H1 (cell line): Measurements from ENCODE around the gene UBAP1L. TPM values are rescaled to one million over a fixed set of nuclear protein-coding genes. Genes with fewer than 3 reads are reported as not detected.
A peak's percentile ranks its signal among the peaks of the same experiment; 100 is the strongest.

Source experiments
- CTCF ChIA-PET: fragments of 300-600 bp; sonication (Branson Sonifier 250); formaldehyde crosslinking; loops from one replicate; lab custom pipeline; 2021; ENCODE audit not compliant: partially characterized antibody; lab: Charles Lee
- POLR2A ChIA-PET: fragments of 300-600 bp; sonication (Branson Sonifier 250); formaldehyde crosslinking; loops from one replicate; lab custom pipeline; 2021; ENCODE audit warnings: inconsistent platforms; ENCODE audit not compliant: partially characterized antibody; lab: Charles Lee
- DNase-seq, 2 experiments: peaks; one replicate each; pipeline versions ENCODE4 v3.0.0 to v3.0.0-alpha.2; 2010 to 2022; ENCODE audit warnings: low spot score in 2 of 2, low read depth in 1 of 2, mixed read lengths in 1 of 2
- FAIRE-seq: peaks from 2 replicates; lab custom pipeline; 2011; peaks lifted over from hg19 to GRCh38; lab: Jason Lieb, UNC
- H2AFZ ChIP-seq: 2 replicates; pipeline ENCODE4 v1.8.1; 2012; ENCODE audit warnings: low read length, inconsistent platforms
- H2AK5ac ChIP-seq: 2 replicates; pipeline ENCODE4 v1.6.1; 2013; ENCODE audit warnings: low read depth, low read length
- H2BK120ac ChIP-seq: replicated peaks from 2 replicates; pipeline ENCODE3; 2013; ENCODE audit warnings: low read depth, low read length, inconsistent platforms
- H2BK12ac ChIP-seq: 2 replicates; pipeline ENCODE4 v1.6.1; 2013; ENCODE audit warnings: low read depth, low read length
- H2BK15ac ChIP-seq: 2 replicates; pipeline ENCODE4 v1.6.1; 2013; ENCODE audit warnings: low read length
- H2BK20ac ChIP-seq: 2 replicates; pipeline ENCODE4 v1.6.1; 2013; ENCODE audit warnings: low read length
- H2BK5ac ChIP-seq: 2 replicates; pipeline ENCODE4 v1.6.1; 2013; ENCODE audit warnings: low read depth, low read length
- H3K14ac ChIP-seq: 2 replicates; pipeline ENCODE4 v1.6.1; 2013; ENCODE audit warnings: inconsistent platforms; ENCODE audit not compliant: insufficient read length
- H3K18ac ChIP-seq: 2 replicates; pipeline ENCODE4 v1.6.1; 2013; ENCODE audit warnings: low read length; ENCODE audit errors: extremely low read depth
- H3K23ac ChIP-seq: 2 replicates; pipeline ENCODE4 v1.6.1; 2013; ENCODE audit warnings: inconsistent platforms; ENCODE audit not compliant: insufficient read length
- H3K23me2 ChIP-seq: 2 replicates; pipeline ENCODE4 v1.6.1; 2013; ENCODE audit warnings: low read depth, low read length
- H3K27ac ChIP-seq: 2 replicates; pipeline ENCODE4 v1.6.1; 2011; ENCODE audit warnings: low read depth, low read length, inconsistent platforms
- H3K27me3 ChIP-seq, 4 experiments: replicated peaks in 1 of 4; 1 replicate in 1 of 4; 2 replicates in 3 of 4; pipeline versions ENCODE4 v1.6.1 to v1.8.1; 2011 to 2013; ENCODE audit warnings: low read length in 3 of 4, mild to moderate bottlenecking in 3 of 4, inconsistent platforms in 2 of 4, mixed read lengths in 2 of 4, moderate library complexity in 1 of 4; ENCODE audit not compliant: control insufficient read depth in 3 of 4, insufficient read depth in 3 of 4; ENCODE audit errors: extremely low read depth in 1 of 4
- H3K36me3 ChIP-seq, 4 experiments: 2 replicates each; pipeline versions ENCODE4 v1.6.1 to v1.8.1; 2011 to 2013; ENCODE audit warnings: mild to moderate bottlenecking in 4 of 4, low read length in 3 of 4, moderate library complexity in 2 of 4, control low read depth in 1 of 4, inconsistent platforms in 1 of 4; ENCODE audit not compliant: insufficient read depth in 4 of 4, control insufficient read depth in 2 of 4
- H3K4ac ChIP-seq: replicated peaks from 2 replicates; pipeline ENCODE3; 2013; ENCODE audit warnings: low read length, low read depth, mixed read lengths, inconsistent platforms; ENCODE audit not compliant: insufficient read length
- H3K4me1 ChIP-seq, 4 experiments: replicated peaks in 1 of 4; 1 replicate in 1 of 4; 2 replicates in 3 of 4; pipeline versions ENCODE4 v1.6.1 to v1.8.1; 2011 to 2013; ENCODE audit warnings: low read length in 3 of 4, inconsistent platforms in 2 of 4, mixed read lengths in 1 of 4; ENCODE audit not compliant: insufficient read depth in 4 of 4, control insufficient read depth in 3 of 4
- H3K4me2 ChIP-seq, 2 experiments: 2 replicates each; pipeline versions ENCODE4 v1.6.1 to v1.8.1; 2011 to 2013; ENCODE audit warnings: low read depth in 2 of 2, low read length in 2 of 2, control low read depth in 1 of 2, inconsistent platforms in 1 of 2, mild to moderate bottlenecking in 1 of 2; ENCODE audit not compliant: insufficient read depth in 1 of 2
- H3K4me3 ChIP-seq, 4 experiments: fragments of 200-600, 300-600 bp in 1 of 4; sonication (generic), shearing (Covaris generic), sonication (Bioruptor Twin) in 1 of 4; 2 replicates each; pipeline versions ENCODE4 v1.5.1 to v1.8.1; 2011 to 2016; ENCODE audit warnings: low read length in 4 of 4, low read depth in 3 of 4, control low read depth in 2 of 4, inconsistent platforms in 2 of 4, mild to moderate bottlenecking in 2 of 4, mixed read lengths in 1 of 4, moderate library complexity in 1 of 4; ENCODE audit not compliant: insufficient read depth in 2 of 4; ENCODE audit errors: extremely low read depth in 1 of 4
- H3K56ac ChIP-seq: replicated peaks from 2 replicates; pipeline ENCODE3; 2013; ENCODE audit warnings: low read depth, mild to moderate bottlenecking, mixed read lengths, low read length, inconsistent platforms; ENCODE audit not compliant: insufficient read length
- H3K79me1 ChIP-seq: 2 replicates; pipeline ENCODE4 v1.6.1; 2013; ENCODE audit warnings: low read depth, low read length, control low read depth
- H3K79me2 ChIP-seq, 2 experiments: 2 replicates each; pipeline versions ENCODE4 v1.6.1 to v1.8.1; 2012 to 2013; ENCODE audit warnings: low read length in 2 of 2, mild to moderate bottlenecking in 2 of 2, inconsistent platforms in 1 of 2; ENCODE audit not compliant: insufficient read depth in 2 of 2, control insufficient read depth in 1 of 2
- H3K9ac ChIP-seq, 4 experiments: replicated peaks in 1 of 4; 1 replicate in 1 of 4; 2 replicates in 3 of 4; pipeline versions ENCODE4 v1.6.1 to v1.8.1; 2011 to 2013; ENCODE audit warnings: low read depth in 3 of 4, low read length in 3 of 4, control low read depth in 2 of 4, mild to moderate bottlenecking in 2 of 4, moderate library complexity in 2 of 4, inconsistent platforms in 1 of 4; ENCODE audit errors: extremely low read depth in 1 of 4
- H3K9me3 ChIP-seq, 2 experiments: 2 replicates each; pipeline versions ENCODE4 v1.6.1 to v1.8.1; 2012 to 2013; ENCODE audit warnings: mild to moderate bottlenecking in 2 of 2, moderate library complexity in 2 of 2, control low read depth in 1 of 2, inconsistent platforms in 1 of 2, low read depth in 1 of 2, low read length in 1 of 2, mixed read lengths in 1 of 2; ENCODE audit not compliant: insufficient read depth in 2 of 2
- H4K20me1 ChIP-seq, 2 experiments: replicated peaks in 1 of 2; 2 replicates each; pipeline versions ENCODE3 to v1.8.1; 2011 to 2013; ENCODE audit warnings: inconsistent platforms in 2 of 2, low read length in 2 of 2, mild to moderate bottlenecking in 1 of 2; ENCODE audit not compliant: insufficient read depth in 2 of 2, control insufficient read depth in 1 of 2
- H4K5ac ChIP-seq: 2 replicates; pipeline ENCODE4 v1.6.1; 2013; ENCODE audit warnings: low read length, low read depth, mixed read lengths, inconsistent platforms; ENCODE audit not compliant: insufficient read length
- H4K8ac ChIP-seq: 2 replicates; pipeline ENCODE4 v1.8.0; 2013; ENCODE audit warnings: mild to moderate bottlenecking, moderate library complexity, low read length, inconsistent platforms; ENCODE audit not compliant: insufficient read depth; ENCODE audit errors: extremely low read depth
- H4K91ac ChIP-seq: replicated peaks from 2 replicates; pipeline ENCODE3; 2013; ENCODE audit warnings: low read length, mixed read lengths, inconsistent platforms; ENCODE audit not compliant: insufficient read length
- YY1 ChIP-seq: IDR thresholded peaks from 2 replicates; pipeline ENCODE4 v1.6.1; 2011; ENCODE audit warnings: low read depth, mild to moderate bottlenecking, low read length
- WGBS, 2 experiments: shearing (Covaris generic) in 1 of 2; methylation state at CpG; one replicate each; pipeline versions ENCODE4 v1.1.6 to v1.1.7; 2013 to 2015; ENCODE audit warnings: low lambda C conversion rate in 2 of 2, mixed read lengths in 2 of 2, inconsistent platforms in 1 of 2, low coverage in 1 of 2, missing lambda C conversion rate in 1 of 2; ENCODE audit not compliant: insufficient replicate concordance in 2 of 2, insufficient coverage in 1 of 2, insufficient read length in 1 of 2; ENCODE audit errors: extremely low coverage in 1 of 2, missing lambda C conversion rate in 1 of 2; 5-methylcytosine and 5-hydroxymethylcytosine counted together
- polyA plus RNA-seq, 7 experiments: library from polyadenylated mRNA; depleted of rRNA in 3 of 7; stranded (reverse) in 5 of 7; unstranded in 2 of 7; fragments of >200 nt in 5 of 7; fragments of 200-250 nt in 2 of 7; gene quantifications; 1 replicate in 5 of 7; 2 replicates in 1 of 7; 4 replicates in 1 of 7; pipeline versions ENCODE4 v1.2.1 to v1.2.3, GENCODE V29; 2011 to 2013; ENCODE audit warnings: missing spikeins in 2 of 7, mixed read lengths in 2 of 7
- total RNA-seq: library from RNA; stranded (reverse); fragmentation: NEBNext Ultra II Directional; extraction: Animal tissue kit (Norgen Biotek cat#: 25700); gene quantifications from 2 replicates; pipeline ENCODE4 v1.2.1, GENCODE V29; 2021

The UBAP1L gene
- total and polyA plus RNA-seq, 2 of the 8 experiments (the other 6 are each of a cell fraction or from before 2014, with no cell fraction given), result 0.67 to 1.7 TPM

- Histone ChIP-seq H3K27ac (no peak overlapping the region), H2BK5ac (no peak overlapping the region), H4K5ac (no peak overlapping the region), H3K4ac (no peak overlapping the region), H3K56ac (no peak overlapping the region), H3K14ac (no peak overlapping the region), H3K9ac (no peak overlapping the region), H2BK120ac (no peak overlapping the region), H3K23me2 (peaks cover 6% of the 10 kb centered on the region; the same call in 1 of the 2 replicates), H3K23ac (no peak overlapping the region), H3K9me3 (peaks cover 3% of the 10 kb centered on the region in 2 experiments; a peak in 2 of 4 replicates), H3K79me2 (no peaks in the 10 kb centered on the region; a peak in 1 of 4 replicates), H4K91ac (no peak overlapping the region), H2BK20ac (no peak overlapping the region), H3K4me2 (no peak overlapping the region), H2AK5ac (no peak overlapping the region), H4K8ac (no peak overlapping the region), H2AFZ (no peak overlapping the region), H3K4me3 (no peak overlapping the region), H2BK15ac (no peak overlapping the region), H3K36me3 (no peaks in the 10 kb centered on the region), H3K4me1 (peaks cover 5 to 16% (median 7%) of the 10 kb centered on the region in 4 experiments), H3K79me1 (no peaks in the 10 kb centered on the region), H4K20me1 (no peaks in the 10 kb centered on the region), H3K27me3 (peaks cover 0 to 6% (median 0%) of the 10 kb centered on the region in 4 experiments; a peak in 2 of 7 replicates), H2BK12ac (peak overlapping the region; percentile 60; the same call in 1 of the 2 replicates), H3K18ac (no peak overlapping the region)
- TF ChIP-seq YY1, result no peak
- 100% methylated on average over 1 of the region's 1 CpG; no CpG with 5 or more reads in 1 of the 2 experiments for WGBS, 2 experiments
- no peak for FAIRE-seq
- DNase-seq, result no peak
- POLR2A ChIA-PET, result interaction anchor here (1.3 kb wide), 1 partner anchor 10 kb away, joined by 4 read pairs; no protein-coding TSS in a partner anchor
- CTCF ChIA-PET, result interaction anchor here (7.3 to 32.9 kb wide), 2 partner anchors 13 to 18 kb away, joined by 82 to 1213 read pairs; partner anchors contain the start of genes RASL12 and SLC51B
Measured at GRCh38 chr15:65072027-65072426, 43.0 kb downstream of the UBAP1L start.
